Measurements from ENCODE around the gene PSMB7. TPM values are rescaled to one million over a fixed set of nuclear protein-coding genes. Genes with fewer than 3 reads are reported as not detected.

The PSMB7 gene
- total RNA-seq, 1 donor from 2014 or later: 142 TPM

DNA sequence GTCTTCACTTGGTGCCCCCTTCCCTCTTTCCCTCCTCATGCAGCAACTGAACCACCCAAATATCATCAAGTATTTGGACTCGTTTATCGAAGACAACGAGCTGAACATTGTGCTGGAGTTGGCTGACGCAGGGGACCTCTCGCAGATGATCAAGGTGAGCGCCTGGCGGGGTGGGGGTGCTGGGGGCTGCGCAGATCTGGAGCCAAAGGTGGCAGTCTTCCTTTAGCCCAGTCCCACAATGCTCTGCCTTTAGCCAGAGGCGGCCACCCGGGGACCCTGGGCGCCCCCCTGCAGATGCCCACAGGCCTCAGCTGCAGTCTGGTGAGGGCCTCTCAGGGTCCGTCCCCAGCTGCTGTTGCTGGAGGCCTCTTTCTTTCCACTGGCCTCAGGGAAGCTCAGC, 93.8 kb downstream of the PSMB7 start:
- H3K36me3 Mint-ChIP-seq: peaks cover 18% of the 10 kb centered on the region
- TF ChIP-seq, protein P1, sequence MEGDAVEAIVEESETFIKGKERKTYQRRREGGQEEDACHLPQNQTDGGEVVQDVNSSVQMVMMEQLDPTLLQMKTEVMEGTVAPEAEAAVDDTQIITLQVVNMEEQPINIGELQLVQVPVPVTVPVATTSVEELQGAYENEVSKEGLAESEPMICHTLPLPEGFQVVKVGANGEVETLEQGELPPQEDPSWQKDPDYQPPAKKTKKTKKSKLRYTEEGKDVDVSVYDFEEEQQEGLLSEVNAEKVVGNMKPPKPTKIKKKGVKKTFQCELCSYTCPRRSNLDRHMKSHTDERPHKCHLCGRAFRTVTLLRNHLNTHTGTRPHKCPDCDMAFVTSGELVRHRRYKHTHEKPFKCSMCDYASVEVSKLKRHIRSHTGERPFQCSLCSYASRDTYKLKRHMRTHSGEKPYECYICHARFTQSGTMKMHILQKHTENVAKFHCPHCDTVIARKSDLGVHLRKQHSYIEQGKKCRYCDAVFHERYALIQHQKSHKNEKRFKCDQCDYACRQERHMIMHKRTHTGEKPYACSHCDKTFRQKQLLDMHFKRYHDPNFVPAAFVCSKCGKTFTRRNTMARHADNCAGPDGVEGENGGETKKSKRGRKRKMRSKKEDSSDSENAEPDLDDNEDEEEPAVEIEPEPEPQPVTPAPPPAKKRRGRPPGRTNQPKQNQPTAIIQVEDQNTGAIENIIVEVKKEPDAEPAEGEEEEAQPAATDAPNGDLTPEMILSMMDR (IDR thresholded peaks at IDR 0.05; ENCODE audit: unreplicated experiment): no peak
- no peak overlapping the region for H3K27ac Mint-ChIP-seq
- no peaks in the 10 kb centered on the region for H3K4me1 Mint-ChIP-seq
- H3K9me3 Mint-ChIP-seq: peaks cover 7% of the 10 kb centered on the region
- H3K27me3 Mint-ChIP-seq (ENCODE audit: low read depth): no peaks in the 10 kb centered on the region
- no peak for DNase-seq (ENCODE audit: low spot score in 2 of 2, unreplicated experiment in 2 of 2)
- no peak overlapping the region for H3K4me3 Mint-ChIP-seq

DNA sequence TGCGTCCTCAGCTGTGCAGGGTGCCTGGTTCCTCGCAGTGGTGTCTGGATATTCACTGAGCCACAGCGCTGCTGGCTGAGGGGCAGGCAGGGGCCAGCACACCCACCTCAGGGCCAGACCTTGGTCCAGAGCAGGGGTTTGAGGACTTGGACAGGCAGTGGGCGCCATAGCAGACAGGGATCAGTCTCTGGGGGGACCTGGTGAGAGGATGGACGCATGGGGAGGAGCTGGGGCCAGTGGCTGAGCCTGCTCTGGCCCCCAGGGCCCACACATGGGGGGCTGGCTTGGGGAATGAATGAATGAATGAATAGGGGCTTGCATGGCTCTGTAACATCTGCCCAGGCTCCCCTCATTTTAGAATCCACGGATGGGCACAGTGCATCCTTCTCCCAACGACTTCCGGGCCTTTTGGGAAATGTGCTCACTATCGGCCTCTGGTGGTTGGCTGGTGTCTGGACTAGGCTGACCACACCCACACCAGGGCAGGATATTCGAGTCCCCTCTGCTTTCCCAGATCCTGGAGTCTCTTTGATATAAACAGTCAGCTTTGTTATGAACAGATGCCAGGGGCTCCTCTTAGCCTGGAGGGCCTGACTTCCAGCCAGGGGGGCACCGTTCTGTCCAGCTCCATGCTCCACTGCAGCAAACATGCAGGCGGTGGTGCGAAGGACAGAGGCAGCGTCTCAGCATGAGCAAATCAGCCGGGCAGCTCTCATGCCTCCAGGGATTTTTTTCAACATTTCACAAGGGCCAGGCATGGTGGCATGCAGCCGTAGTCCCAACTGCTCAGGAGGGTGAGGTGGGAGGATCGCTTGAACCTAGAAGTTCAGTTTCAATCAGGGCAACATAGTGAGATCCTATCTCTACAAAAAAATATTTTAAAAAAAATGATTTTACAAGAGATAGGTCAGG, 94.9 kb downstream of the PSMB7 start:
- peaks cover 18% of the 10 kb centered on the region for H3K36me3 Mint-ChIP-seq
- no peak overlapping the region for H3K27ac Mint-ChIP-seq
- peak in 1 of 2 experiments; percentile 69 for DNase-seq (ENCODE audit: low spot score in 2 of 2, unreplicated experiment in 2 of 2)
- TF ChIP-seq, protein P1 (IDR thresholded peaks at IDR 0.05; ENCODE audit: unreplicated experiment): peak; percentile 76
- H3K4me1 Mint-ChIP-seq: no peaks in the 10 kb centered on the region
- peaks cover 7% of the 10 kb centered on the region for H3K9me3 Mint-ChIP-seq
- no peak overlapping the region for H3K4me3 Mint-ChIP-seq
- H3K27me3 Mint-ChIP-seq (ENCODE audit: low read depth): no peaks in the 10 kb centered on the region

DNA sequence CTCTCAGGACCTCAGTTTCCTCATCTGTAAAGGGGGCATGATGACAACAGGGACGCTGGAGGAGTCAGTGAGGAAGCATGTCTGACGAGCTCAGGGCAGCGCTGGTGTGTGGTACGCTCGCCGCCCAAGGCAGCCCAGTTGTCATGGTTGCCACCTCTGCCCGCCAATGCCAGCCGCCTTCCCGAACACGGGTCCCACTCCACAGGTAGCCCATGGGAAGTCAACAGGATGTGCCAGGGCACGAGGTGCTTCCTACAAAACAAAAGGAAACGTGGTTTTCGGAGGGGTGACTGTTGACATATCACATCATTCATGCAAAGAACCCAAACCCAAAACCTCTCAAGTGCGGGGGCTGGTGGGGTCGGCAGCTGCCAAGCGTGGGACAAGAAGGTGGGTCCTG, 99.4 kb downstream of the PSMB7 start:
- TF ChIP-seq, protein P1 (IDR thresholded peaks at IDR 0.05; ENCODE audit: unreplicated experiment): no peak
- peaks cover 18% of the 10 kb centered on the region for H3K36me3 Mint-ChIP-seq
- H3K9me3 Mint-ChIP-seq: peaks cover 7% of the 10 kb centered on the region
- no peaks in the 10 kb centered on the region for H3K4me1 Mint-ChIP-seq
- DNase-seq (ENCODE audit: low spot score in 2 of 2, unreplicated experiment in 2 of 2): no peak
- no peak overlapping the region for H3K4me3 Mint-ChIP-seq
- no peaks in the 10 kb centered on the region for H3K27me3 Mint-ChIP-seq (ENCODE audit: low read depth)
- H3K27ac Mint-ChIP-seq: no peak overlapping the region

DNA sequence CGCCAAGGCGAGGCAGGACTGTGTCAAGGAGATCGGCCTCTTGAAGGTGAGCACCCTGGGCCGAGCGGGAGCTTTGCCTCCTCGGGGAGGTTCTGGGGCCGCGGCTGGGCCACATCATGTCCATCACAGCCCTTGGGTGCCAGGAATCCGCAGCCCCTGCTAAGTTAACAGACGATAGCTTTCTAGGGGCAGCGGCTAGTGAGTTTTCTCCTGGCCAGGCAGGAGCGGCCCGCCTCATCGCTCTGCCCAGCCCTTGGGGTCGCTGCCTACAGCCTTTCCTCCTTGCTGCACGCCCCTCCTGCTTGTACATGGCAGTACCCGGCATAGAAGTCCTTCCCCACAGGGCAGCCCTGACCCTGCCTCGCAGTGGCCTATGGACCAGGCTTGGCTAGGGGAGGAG, 101.3 kb downstream of the PSMB7 start:
- Mint-ChIP-seq H3K4me3 (no peak overlapping the region), H3K9me3 (no peaks in the 10 kb centered on the region), H3K27ac (no peak overlapping the region), H3K4me1 (no peaks in the 10 kb centered on the region), H3K36me3 (peaks cover 14% of the 10 kb centered on the region), H3K27me3 (ENCODE audit: low read depth) (no peaks in the 10 kb centered on the region)
- no peak for DNase-seq (ENCODE audit: low spot score in 2 of 2, unreplicated experiment in 2 of 2)
- TF ChIP-seq, protein P1 (IDR thresholded peaks at IDR 0.05; ENCODE audit: unreplicated experiment): no peak

DNA sequence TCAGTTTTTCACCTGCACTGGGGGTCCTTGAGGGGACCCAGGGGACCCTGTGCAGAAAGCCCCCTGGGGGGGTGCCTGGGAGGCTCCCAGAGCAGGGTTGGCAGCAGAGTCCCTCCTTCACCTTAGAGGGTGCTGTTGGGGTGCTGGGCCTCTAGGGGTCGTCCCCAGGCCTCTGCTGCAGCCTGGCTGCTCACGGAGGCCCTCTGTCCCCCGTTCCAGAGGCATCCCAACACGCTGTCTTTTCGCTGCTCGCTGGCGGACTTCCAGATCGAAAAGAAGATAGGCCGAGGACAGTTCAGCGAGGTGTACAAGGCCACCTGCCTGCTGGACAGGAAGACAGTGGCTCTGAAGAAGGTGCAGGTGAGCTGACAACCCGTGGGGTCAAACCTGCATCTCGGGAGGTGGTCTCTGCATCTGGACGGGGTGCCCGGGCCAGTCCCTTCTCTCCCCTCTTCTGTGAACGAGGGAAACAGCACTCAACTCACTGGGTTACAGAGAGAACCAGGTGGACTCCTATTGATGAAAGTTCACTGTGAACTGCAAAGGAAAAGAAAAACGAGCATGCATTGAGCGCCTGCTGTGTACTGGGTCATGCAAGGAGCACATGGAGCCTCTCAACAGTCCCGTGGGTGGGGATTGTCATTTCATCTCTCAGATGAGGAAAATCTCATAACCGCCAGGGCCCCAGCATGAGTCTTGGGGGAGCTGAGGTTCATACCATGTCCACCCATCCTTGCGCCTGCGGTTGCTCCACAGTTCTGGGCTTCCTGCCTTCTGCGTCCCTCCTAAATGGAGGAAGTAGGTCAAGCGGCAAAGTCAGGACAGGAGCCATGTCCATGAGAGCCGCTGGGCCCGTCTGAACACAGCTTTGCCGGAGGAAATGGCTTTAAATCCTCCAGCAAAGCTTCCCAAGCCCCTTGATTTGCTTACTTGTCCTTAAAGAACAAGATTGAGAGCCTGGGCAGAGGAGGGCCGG, 102.7 kb downstream of the PSMB7 start:
- H3K27ac Mint-ChIP-seq: no peak overlapping the region

More for the DNA sequence above, 102.7 kb downstream of the PSMB7 start:
- no peak overlapping the region for H3K4me3 Mint-ChIP-seq
- H3K4me1 Mint-ChIP-seq: no peaks in the 10 kb centered on the region
- TF ChIP-seq, protein P1 (IDR thresholded peaks at IDR 0.05; ENCODE audit: unreplicated experiment): no peak
- no peaks in the 10 kb centered on the region for H3K9me3 Mint-ChIP-seq
- H3K36me3 Mint-ChIP-seq: peaks cover 8% of the 10 kb centered on the region
- H3K27me3 Mint-ChIP-seq (ENCODE audit: low read depth): no peaks in the 10 kb centered on the region
- no peak for DNase-seq (ENCODE audit: low spot score in 2 of 2, unreplicated experiment in 2 of 2)
